IPS-18c (cell line): ENCODE measurements around the gene KPTN.
"Not testable (repeated sequence)": the region's sequence is repeated elsewhere in the genome, so short reads cannot be mapped to it uniquely, and the experiment has no call there.

Experiments
- H3K4me3 ChIP-seq: 2 replicates; pipeline ENCODE4 v1.7.0; 2013; ENCODE audit warnings: low read depth, mild to moderate bottlenecking, low read length, moderate library complexity; ENCODE audit not compliant: insufficient read depth
- H3K9me3 ChIP-seq: one replicate; pipeline ENCODE4 v1.6.1; 2013; ENCODE audit warnings: mild to moderate bottlenecking, low read length, moderate library complexity; ENCODE audit not compliant: control insufficient read depth, insufficient read depth

Gene KPTN

DNA sequence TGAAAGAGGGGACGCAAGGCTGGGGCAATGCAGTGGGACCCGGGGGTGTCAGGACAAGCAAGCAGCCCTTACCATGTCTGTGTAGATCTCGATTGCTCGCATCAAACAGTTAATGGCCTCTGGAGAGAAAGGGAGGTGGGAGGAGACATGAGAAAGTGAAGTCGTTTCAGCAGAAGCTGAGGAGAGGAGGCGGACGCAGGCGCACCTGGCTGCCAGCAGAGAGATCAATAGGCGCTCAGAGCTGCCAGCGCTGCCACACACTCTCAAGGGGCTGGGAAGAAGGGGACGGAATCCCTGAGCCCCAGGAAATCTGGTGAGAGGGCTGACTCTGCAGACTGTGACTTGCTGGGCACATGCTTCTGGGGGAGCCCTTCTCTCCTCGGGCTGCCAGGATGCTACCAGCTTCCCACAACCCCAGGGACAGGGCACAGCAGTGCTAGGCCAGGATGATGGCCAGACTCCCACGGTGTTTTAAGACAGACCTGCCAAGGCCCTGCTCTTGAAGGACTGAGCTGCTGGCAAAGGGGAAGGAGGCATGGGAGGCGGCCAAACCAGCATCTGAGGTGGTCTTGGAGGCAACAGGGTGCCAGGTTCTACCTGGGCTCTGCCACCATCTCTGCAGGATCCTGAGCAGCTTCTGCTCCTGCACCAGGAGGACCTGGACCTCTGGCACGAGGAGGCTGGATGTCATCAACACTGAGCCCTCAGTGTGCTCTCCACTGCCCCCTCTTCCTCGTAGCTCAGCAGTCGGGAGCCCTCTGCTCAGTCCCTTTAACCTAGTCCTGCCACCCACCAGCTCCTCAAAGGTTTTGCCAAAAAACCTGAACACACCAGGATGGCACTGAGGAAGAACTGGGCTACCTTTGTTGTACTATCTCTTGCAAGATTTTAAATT, 11.7 kb upstream of the KPTN start:
- Histone ChIP-seq H3K9me3 (no peaks in the 10 kb centered on the region), H3K4me3 (no peak overlapping the region)

DNA sequence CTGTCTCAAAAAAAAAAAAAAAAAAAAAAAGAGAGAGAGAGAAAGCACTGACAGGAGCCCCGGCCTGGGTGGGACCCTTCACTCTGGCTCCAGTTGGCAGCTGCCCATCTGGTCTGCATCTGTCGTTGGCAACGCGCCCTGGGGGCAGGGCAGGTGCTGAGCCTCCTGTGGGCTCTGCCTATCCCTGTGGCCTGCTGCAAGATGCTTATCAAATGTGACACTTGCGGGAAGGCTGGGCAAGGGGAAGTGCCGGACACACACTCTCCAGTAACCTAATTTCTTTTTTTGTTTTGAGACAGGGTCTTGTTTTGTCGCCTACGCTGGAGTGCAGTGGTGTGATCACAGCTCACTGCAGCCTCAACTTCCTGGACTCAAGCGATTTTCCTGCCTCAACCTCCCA, 10.7 kb upstream of the KPTN start:
- H3K4me3 ChIP-seq = no peak overlapping the region
- H3K9me3 ChIP-seq = no peaks in the 10 kb centered on the region

DNA sequence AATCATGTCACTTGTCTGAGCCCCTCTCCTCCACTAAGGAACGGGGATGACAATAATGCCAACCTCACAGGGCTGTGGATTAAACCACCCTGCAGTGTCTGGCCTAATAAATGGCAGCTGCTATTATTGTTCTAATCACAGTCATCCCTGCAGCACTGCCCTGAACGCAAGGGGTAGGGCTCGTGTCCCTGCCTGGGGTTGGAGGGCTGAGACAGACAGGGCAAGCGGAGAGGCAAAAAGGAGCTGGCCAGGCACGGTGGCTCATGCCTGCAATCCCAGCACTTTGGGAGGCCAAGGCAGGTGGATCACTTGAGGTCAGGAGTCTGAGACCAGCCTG, 10.2 kb upstream of the KPTN start:
- no peak overlapping the region for H3K4me3 ChIP-seq
- H3K9me3 ChIP-seq = no peaks in the 10 kb centered on the region

- Histone ChIP-seq H3K4me3 (no peak overlapping the region), H3K9me3 (no peaks in the 10 kb centered on the region)
Observed at GRCh38 chr19:47493378-47494210, 9.6 kb upstream of the KPTN start.

GRCh38 chr19:47492571-47493377, 8.8 kb upstream of the KPTN start:
- Histone ChIP-seq H3K9me3 (no peaks in the 10 kb centered on the region), H3K4me3 (no peak overlapping the region)

DNA sequence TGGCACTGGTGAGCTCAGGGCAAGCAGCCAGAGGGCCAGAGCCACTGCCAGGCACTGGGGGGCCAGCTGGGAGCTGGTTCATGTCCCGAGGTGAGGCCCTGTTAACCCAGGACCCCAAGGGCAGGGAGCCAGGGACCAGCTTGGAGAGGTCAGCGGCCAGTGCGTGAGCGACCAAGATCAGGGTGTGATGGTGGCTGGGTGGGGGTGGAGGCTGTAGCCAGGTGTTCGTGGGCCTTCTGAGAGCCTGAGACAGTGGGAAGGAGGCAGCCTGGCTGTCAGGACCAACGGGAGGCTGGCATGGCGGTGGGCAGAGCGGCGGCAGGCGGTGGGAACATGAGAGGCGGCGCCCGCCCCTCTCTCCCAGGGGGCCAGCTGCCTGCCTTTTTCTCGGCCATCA, 8.1 kb upstream of the KPTN start:
- Histone ChIP-seq H3K9me3 (no peaks in the 10 kb centered on the region), H3K4me3 (no peak overlapping the region)

GRCh38 chr19:47491358-47492136, 7.5 kb upstream of the KPTN start:
- Histone ChIP-seq H3K4me3 (no peak overlapping the region), H3K9me3 (no peaks in the 10 kb centered on the region)

DNA sequence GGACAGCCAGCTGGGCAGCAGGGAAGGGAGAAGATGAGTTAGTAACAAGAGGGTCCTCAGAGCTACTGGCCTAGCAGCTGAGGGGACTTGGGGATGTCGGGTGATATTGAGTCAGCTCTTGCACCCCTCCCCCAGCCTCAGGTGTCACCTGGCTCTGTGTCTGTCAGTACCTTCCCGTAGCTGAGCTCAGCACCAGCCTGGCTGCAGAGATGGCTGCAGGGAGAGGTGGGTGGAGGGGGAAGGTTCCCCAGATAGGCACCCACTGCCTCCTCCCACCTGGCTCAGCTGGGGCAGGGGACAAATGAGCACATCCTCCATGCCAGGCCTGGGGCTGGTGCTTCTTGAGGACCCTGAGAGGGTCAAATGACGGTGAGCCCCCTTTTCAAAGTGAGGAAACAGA, 6.8 kb upstream of the KPTN start:
- no peak overlapping the region for H3K4me3 ChIP-seq
- H3K9me3 ChIP-seq = no peaks in the 10 kb centered on the region

DNA sequence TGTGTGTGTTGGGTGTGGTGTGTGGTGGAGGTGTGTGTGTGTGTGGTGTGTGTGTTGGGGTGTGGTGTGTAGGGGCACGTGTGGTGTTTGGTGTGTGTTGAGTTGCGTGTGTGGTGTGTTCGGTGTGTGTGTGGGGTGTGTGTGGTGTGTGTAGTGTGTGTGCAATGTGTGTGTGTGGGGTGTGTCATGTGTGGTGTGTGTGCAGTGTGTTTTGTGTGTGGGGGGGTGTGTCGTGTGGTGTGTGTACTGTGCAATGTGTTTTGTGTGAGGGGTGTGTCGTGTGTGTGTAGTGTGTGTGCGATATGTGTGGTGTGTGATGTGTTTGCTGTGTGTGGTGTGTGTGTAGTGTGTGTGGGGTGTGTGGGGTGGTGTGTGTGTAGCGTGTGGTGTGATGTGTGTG, 6.0 kb upstream of the KPTN start:
- no peaks in the 10 kb centered on the region for H3K9me3 ChIP-seq
- no peak overlapping the region for H3K4me3 ChIP-seq

- H3K4me3 ChIP-seq = no peak overlapping the region
- H3K9me3 ChIP-seq = no peaks in the 10 kb centered on the region
Observed at GRCh38 chr19:47489072-47489914, 5.3 kb upstream of the KPTN start.

DNA sequence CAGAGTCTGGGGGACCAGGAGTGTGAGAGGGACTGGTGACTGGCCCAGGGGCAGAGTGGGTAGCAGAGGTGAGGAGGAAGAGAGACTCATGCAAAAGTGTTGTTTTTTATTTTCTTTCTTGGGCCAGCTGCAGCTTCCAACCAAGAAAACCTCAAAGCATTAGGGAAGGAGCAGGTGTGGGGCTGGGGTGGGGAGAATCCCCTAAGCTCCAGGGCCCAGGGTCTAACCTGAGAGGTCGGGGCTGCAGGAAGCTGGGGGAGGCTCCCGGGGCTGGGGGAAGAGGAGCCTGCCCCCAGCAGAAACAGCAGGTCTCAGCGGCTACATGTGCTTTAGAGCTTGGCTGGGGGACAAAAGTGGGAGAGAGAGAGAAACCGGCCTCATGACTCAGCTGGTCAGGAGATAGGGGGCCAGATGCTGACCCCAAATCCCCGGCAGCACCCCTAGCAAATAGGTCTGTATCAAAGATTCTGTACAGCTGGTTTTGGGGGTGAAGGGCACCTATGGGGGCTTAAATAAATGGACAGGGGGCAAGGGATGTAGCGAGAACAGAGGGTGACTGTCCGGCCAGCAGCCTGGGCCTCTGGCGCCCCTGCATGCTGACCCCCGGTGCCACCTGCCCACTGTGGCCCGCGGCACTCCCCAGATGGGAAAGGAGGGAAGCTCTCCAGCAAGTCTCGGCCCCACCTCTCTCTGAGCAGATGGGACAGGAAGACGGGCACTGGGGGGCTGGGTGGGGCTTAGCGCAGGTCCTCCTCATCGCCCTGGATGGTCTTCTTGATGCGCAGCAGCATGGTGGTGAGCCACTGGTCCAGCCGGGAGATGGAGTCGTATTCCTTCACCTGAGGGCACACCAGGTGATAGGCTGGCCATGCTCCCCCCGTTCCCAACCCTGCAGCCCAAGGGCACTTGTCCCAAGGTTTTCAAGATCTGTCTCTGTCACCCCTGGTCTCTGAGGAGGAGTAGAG, 3.8 kb upstream of the KPTN start:
- Histone ChIP-seq H3K9me3 (no peaks in the 10 kb centered on the region), H3K4me3 (no peak overlapping the region)

- no peaks in the 10 kb centered on the region for H3K9me3 ChIP-seq
- no peak overlapping the region for H3K4me3 ChIP-seq
Observed at GRCh38 chr19:47486900-47487299, 2.9 kb upstream of the KPTN start.

- not testable (repeated sequence) for H3K9me3 ChIP-seq, H3K4me3 ChIP-seq
Observed at GRCh38 chr19:47486220-47486619, 2.2 kb upstream of the KPTN start.

DNA sequence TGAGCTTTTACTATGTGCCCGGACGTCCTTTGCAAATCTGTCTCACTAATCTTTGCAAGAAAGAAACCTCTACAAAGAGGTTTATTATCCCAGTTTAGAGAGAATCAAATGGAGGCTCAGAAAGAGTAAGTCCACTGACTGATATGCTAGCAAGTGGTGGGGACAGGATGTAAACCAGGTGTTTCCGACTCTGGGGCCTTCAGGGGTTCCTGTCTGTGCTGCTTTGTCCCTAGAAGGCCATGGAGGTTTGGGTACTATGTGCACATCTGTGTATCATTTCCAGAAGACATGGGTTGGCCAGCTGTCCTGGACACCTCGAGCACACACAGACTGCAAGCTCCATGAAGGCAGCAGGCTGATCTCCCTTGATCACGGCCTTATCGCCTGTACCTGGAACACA, 1.2 kb upstream of the KPTN start:
- Histone ChIP-seq H3K4me3 (no peak overlapping the region; the same call in 1 of the 2 replicates), H3K9me3 (no peaks in the 10 kb centered on the region)

- Histone ChIP-seq H3K9me3 (no peaks in the 10 kb centered on the region), H3K4me3 (peak overlapping the region; percentile 26; the same call in 1 of the 2 replicates)
Observed at GRCh38 chr19:47483200-47483599, 819 bp downstream of the KPTN start.
